Testis (tissue), 3 donors: ENCODE results near the gene DDC. TPM values are rescaled to one million over a fixed set of nuclear protein-coding genes. Genes with fewer than 3 reads are reported as not detected.

Experiments used
- DNase-seq: peaks from one replicate; pipeline ENCODE4 v3.0.0-alpha.2; 2019
- H3K27ac ChIP-seq, 2 donors: fragments of 200-600 bp; sonication (generic); one replicate each; pipeline ENCODE4 v1.5.1; 2019
- H3K27me3 ChIP-seq: fragments of 200-600 bp; sonication (generic); one replicate; pipeline ENCODE4 v1.5.1; 2019
- H3K36me3 ChIP-seq: fragments of 200-600 bp; sonication (generic); one replicate; pipeline ENCODE4 v1.5.1; 2017; ENCODE audit warnings: low read depth; ENCODE audit errors: missing control alignments
- H3K4me1 ChIP-seq: fragments of 200-600 bp; sonication (generic); one replicate; pipeline ENCODE4 v1.5.1; 2019
- H3K4me3 ChIP-seq, 2 donors: fragments of 200-600 bp; sonication (generic); one replicate each; pipeline ENCODE4 v1.5.1; 2017 to 2019
- H3K9me3 ChIP-seq: fragments of 200-600 bp; sonication (generic); one replicate; pipeline ENCODE4 v1.5.1; 2017
- POLR2A ChIP-seq: fragments of 450-650 bp; IDR thresholded peaks from one replicate; pipeline ENCODE4 v1.6.1; 2017; ENCODE audit warnings: antibody characterized with exemption, mild to moderate bottlenecking, moderate library complexity
- WGBS, 2 donors: methylation state at CpG; one replicate each; pipeline ENCODE4 v1.1.5; 2018; 5-methylcytosine and 5-hydroxymethylcytosine counted together
- intact Hi-C: fragments of 100-400 bp; cut with DNase I; formaldehyde crosslinking; loops from one replicate; pipeline ENCODE4 v1.15.1; 2023; ENCODE audit warnings: low total_unique reads
- polyA plus RNA-seq: library from polyadenylated mRNA; stranded (reverse); fragments of 350-450 nt; fragmentation: Illumina TruSeq; extraction: RNeasy Lipid Tissue Mini Kit (QIAGEN cat#74804); gene quantifications from one replicate; pipeline ENCODE4 v1.2.3, GENCODE V29; 2014; ENCODE audit warnings: low read depth, low replicate concordance; ENCODE audit not compliant: insufficient read depth
- total RNA-seq, 2 donors: library from RNA; depleted of rRNA; stranded (reverse); fragments of >200 nt; gene quantifications; one replicate each; pipeline ENCODE4 v1.2.3, GENCODE V29; 2016
- TF ChIP-seq, protein P1 (sequence below), 3 experiments: fragments of 450-650 bp in 2 of 3; fragments of 200-600 bp in 1 of 3; sonication (generic) in 1 of 3; IDR thresholded peaks; one replicate each; pipeline ENCODE4 v1.5.1; 2016 to 2019; ENCODE audit warnings: antibody characterized with exemption in 3 of 3, mild to moderate bottlenecking in 2 of 3, moderate library complexity in 1 of 3

The DDC gene
- total and polyA plus RNA-seq, 3 donors from 2014 or later = 1.2 to 4.1 (median 3.3) TPM

DNA sequence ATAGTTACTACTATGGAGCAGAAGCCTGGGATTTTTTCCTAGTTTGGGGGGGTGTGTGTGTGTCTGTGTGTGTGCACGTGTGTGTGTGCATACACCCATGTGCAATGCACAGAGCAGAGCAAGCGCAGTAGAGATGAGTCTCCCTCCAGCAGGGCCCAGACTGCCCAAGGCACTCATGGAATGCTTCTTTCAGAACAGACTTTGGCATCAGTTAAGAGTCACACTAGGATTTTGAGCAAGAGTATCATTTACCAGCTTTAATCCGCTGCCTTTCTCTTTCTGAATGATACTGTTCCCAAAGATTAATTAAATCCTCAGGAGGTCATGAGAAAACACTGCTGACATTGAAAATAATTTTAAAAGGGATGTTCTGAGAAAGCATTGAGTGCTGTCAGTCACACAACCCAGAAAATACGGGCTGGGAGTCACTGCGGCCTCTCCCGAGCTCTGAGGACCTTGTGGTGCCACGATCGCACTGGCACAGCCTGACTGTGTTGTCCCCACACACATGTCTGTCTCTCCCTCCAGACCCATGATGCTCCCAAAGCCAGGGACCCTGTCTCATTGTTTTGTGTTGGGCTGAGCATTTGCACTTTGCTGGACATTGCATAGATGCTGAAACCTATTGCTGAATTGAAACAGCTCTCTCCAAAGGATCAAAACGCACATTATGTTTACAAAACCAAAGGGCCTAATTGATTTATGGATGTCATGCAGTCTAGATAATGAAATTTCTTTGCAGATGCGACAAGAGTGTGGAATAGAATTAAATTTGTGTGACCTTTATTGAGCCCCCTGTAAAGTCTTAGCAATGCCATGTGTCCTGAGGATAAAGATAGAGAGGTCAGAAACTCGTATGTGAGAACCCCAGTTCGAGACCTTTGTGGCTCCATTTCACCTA is 60.3 kb downstream of the DDC start:
- no peak overlapping the region for H3K4me3 ChIP-seq
- H3K36me3 ChIP-seq = no peaks in the 10 kb centered on the region
- no peaks in the 10 kb centered on the region for H3K27me3 ChIP-seq
- DNase-seq = no peak
- no peak overlapping the region for H3K27ac ChIP-seq
- intact Hi-C loops = no loop called here
- no peaks in the 10 kb centered on the region for H3K9me3 ChIP-seq
- peaks cover 11% of the 10 kb centered on the region for H3K4me1 ChIP-seq
- TF ChIP-seq POLR2A = no peak
- TF ChIP-seq, protein P1, sequence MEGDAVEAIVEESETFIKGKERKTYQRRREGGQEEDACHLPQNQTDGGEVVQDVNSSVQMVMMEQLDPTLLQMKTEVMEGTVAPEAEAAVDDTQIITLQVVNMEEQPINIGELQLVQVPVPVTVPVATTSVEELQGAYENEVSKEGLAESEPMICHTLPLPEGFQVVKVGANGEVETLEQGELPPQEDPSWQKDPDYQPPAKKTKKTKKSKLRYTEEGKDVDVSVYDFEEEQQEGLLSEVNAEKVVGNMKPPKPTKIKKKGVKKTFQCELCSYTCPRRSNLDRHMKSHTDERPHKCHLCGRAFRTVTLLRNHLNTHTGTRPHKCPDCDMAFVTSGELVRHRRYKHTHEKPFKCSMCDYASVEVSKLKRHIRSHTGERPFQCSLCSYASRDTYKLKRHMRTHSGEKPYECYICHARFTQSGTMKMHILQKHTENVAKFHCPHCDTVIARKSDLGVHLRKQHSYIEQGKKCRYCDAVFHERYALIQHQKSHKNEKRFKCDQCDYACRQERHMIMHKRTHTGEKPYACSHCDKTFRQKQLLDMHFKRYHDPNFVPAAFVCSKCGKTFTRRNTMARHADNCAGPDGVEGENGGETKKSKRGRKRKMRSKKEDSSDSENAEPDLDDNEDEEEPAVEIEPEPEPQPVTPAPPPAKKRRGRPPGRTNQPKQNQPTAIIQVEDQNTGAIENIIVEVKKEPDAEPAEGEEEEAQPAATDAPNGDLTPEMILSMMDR (IDR thresholded peaks at IDR 0.05) = no peak
- 91 to 94% methylated on average over 12 of the region's 12 CpGs for WGBS, 2 donors

DNA sequence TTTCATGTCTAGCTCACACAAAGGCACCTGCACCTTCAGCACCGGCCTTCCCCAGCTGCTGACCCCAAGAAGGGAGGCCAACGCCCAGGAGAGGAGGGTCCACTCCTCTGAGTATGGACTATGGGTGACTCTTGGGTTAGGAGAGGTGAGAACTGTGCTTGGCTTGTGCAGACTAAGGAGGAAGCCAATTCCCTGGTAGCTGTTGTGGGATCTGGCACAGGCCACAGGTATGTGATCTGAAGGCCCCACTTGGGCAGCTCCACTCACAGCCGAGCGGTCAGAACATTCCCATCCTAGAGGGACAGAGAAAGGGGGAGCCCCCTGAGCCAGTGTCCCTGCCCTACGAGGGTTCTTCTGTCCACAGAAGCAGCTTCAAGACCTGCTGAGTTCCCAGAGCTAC is 62.3 kb downstream of the DDC start:
- WGBS, 2 donors = 39 to 50% methylated on average over 2 to 5 of the region's 5 CpGs
- Histone ChIP-seq H3K36me3 (no peaks in the 10 kb centered on the region), H3K27ac (peak overlapping the region in 1 of 2 donors; percentile 68), H3K9me3 (no peaks in the 10 kb centered on the region), H3K4me1 (peaks cover 11% of the 10 kb centered on the region), H3K27me3 (no peaks in the 10 kb centered on the region), H3K4me3 (no peak overlapping the region)
- intact Hi-C loops = no loop called here
- TF ChIP-seq, protein P1 (IDR thresholded peaks at IDR 0.05) = no peak
- TF ChIP-seq POLR2A = no peak
- DNase-seq = no peak

DNA sequence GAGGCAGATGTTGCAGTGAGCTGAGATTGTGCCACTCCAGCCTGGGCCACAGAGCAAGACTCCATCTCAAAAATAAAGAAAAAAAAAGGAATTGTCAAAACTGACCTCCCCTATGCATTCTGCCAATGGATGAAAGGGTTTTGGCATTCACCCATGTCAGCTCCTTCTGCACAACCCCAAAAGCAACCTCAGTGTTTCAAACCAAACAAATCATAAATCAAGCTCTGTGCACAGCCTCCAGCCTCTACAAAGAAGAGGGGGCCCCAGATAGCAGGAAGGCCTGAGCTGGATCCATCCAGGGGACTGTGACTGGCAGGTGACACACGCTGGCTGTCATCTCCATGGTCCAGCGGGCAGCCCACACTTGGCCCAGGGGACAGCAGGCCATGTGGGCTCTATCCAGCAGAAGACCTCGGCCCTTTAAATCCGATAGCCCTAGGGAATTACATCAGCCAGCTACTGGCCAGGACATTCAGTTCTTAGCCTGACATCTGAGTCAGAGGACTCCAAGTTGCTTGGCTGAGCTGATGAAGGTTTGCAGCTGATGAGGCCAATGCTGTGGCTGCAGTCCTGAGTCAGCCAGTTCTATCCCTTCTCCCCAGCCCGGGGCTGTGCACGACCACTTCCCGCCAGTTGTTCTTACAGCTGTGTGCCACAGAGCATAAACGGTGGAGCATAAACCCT is 63.1 kb downstream of the DDC start:
- intact Hi-C loops = no loop called here
- no peak overlapping the region for H3K4me3 ChIP-seq
- TF ChIP-seq, protein P1 (IDR thresholded peaks at IDR 0.05) = no peak
- peak; percentile 78 for DNase-seq
- H3K27me3 ChIP-seq = no peaks in the 10 kb centered on the region
- WGBS, 2 donors = 42 to 49% methylated on average over 6 to 8 of the region's 8 CpGs
- H3K9me3 ChIP-seq = no peaks in the 10 kb centered on the region
- H3K27ac ChIP-seq = peak overlapping the region in 1 of 2 donors; percentile 68
- H3K4me1 ChIP-seq = peaks cover 13% of the 10 kb centered on the region
- no peaks in the 10 kb centered on the region for H3K36me3 ChIP-seq

DNA sequence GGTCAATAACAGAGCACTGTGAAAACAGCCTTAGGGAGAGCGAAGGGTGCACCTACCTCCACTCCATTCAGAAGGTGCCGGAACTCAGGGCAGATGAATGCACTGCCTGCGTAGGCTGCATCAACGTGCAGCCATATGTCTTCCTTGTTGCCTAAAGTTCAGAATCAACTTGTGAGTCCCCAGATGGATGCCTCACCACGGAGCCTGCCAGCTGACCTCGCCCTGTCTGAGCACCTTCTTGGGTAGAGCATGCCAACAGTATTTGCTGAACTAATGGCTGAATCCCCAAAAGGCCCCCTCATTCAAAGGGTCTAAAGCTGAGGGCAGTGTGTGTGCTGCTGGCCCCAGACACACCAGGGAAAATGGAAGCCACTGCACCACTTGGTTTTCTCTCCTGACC is 66.1 kb downstream of the DDC start:
- no peak for TF ChIP-seq POLR2A
- TF ChIP-seq, protein P1 (IDR thresholded peaks at IDR 0.05) = no peak
- intact Hi-C loops = no loop called here
- H3K27me3 ChIP-seq = no peaks in the 10 kb centered on the region
- H3K9me3 ChIP-seq = no peaks in the 10 kb centered on the region
- no peak overlapping the region for H3K4me3 ChIP-seq
- DNase-seq = no peak
- no peaks in the 10 kb centered on the region for H3K36me3 ChIP-seq
- H3K4me1 ChIP-seq = peaks cover 18% of the 10 kb centered on the region
- H3K27ac ChIP-seq = no peak overlapping the region
- 92 to 95% methylated on average over 6 of the region's 6 CpGs for WGBS, 2 donors
